ENCODE results near the gene CLMP.
"Not testable (repeated sequence)": the region's sequence is repeated elsewhere in the genome, so short reads cannot be mapped to it uniquely, and the experiment has no call there.

CLMP gene

DNA sequence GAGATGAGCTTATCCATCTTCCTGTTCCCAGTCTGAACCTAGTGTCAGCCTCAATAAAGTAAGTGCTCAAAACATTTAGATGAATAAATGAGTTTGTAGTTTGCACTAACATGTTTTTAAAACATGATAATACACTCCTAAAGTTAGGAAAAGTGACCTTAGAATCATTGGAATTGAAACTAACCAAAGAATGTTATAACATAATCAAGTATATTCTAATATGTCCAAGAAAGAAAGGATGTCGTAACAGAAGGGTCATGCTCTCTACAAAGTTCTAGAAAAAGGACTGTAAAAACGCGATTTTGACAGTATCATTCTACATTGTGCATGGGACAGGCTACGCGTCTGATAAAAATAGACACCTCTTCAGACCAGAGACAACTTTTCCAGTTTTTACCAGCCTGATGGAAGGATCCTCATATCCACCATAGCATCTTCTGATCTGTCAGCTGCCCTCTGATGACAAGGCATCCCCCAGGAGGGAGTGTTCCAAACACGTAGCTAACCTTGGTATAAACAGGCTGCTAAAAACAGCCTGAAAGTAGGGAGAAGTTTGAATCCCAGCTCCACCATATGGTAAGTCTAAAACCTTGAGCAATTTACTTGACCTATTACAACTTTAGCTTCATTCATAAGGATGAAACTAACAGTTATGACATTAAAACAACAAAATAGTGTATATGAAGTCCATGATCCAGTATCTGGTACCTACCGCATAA lies 30.2 kb downstream of the CLMP start:
- DNase-seq = no peak

DNA sequence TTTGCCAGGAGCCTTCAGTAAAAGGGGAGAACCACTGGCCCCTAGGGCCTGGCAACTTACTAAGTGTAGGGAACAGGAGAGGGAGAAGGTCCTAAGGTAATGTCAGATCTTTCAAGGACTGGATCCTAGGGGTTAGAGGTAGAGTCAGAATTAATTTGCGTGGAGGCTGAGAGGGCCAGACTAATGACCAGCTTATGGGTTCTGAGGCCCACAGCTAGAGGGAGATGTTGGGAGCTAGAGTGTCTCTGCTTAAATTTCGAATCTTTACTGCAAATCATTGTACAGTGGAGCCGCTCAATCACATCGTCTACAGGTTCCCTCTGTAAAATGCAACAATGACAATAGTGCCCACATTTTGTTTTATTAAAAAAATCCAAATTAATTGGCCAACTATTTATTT lies 31.4 kb downstream of the CLMP start:
- no peak for DNase-seq

DNA sequence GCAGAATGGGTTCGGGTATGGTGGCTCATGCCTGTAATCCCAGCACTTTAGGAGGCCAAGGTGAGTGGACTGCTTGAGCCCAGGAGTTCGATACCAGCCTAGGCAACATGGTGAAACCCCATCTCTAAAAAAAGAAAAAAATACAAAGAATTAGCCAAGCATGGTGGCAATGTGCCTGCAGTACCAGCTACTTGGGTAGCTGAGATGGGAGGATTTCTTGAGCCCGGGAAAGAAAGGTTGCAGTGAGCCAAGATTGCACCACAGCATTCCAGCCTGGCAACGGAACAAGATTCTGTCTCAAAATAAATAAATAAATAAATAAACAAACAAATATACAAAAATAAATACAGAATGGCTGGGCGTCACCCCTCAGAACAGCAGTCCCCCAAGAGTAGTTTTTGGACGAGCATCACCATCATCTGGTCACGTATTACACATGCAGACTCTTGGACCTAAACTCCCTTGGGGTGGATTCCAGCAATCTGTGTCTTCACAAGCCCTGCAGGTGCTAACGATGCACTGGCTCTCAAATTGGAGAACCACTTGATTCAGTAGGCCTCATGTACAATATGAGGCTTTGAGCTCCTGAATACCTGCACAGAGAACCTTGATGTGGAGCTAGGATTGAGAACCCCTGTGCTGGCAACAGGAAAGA lies 33.5 kb downstream of the CLMP start:
- no peak for DNase-seq

DNA sequence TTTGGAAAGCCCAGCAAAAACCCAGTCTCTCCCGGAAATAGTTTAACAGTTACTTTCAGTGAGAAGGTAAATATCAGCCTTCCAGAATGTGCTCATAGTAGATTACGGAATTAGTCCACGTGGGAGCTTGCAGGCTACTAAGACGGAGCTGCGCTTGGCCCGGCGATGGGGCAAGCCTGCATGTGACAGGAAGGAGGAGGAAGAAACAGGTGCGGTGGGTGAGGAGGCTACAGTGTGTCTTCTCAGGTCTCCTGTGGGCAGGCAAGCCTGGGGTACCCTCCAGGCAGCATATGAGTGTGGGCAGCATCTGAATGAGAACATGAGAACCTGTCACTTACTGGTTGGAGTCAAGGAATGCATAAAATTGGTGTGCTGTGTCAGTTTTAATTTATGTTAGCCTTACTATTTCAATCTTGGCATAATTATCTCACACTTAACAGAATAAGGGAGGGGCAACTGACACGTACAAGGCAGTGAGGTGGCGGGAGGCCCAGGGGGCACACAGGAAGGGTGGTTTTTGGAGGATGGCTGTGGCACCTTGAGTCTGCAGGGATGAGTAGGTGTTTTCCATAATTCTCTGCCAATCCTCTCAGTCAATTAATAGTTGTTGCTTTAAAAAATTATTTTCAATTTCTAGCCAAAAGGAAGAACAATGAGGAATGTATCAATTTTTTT lies 35.7 kb downstream of the CLMP start:
- no peak for DNase-seq

DNA sequence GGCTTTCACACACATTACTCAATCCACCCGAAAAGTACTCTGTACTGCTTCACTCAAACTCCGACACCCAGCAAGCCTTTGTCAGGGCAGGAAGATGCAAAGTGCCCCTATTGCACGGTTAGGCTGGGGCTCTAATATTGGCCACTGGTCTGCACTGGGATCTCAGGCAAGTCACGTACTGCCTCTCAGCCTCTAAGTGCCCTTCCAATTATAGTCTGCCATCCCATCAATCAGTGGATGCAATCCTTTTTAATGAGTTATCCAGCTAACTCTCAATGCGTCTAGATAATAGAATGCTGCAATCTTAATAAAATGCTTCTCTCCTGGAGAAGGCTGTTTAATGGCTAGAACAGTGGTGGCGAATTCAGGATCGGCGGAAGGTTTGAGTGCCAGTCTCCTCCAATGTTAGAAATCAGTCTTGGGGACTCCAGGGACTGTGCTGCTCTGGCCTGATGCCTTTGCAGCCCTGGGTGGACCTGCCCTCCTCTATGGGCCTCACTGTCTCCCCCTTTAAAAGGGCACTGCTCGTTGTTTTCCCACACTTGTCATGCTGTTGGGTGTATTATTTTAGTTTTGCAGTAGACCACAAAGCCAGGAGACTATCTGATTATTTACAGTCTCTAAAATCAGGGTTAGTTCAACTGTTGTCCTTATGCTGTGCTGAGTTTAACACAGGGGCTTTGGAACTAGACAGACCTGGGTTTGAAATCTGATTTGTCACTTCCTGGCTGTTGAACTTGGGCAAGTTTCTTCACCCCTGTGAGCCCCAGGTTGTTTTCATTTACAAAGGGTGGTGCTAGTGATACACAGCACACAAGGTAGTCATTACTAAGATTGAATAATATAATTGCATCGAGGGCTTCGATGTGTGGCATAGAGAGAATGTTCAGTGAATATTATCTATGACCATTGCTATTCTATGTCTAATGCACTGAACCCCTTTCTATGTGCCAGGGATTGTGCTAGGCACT lies 36.7 kb downstream of the CLMP start:
- DNase-seq = no peak

DNA sequence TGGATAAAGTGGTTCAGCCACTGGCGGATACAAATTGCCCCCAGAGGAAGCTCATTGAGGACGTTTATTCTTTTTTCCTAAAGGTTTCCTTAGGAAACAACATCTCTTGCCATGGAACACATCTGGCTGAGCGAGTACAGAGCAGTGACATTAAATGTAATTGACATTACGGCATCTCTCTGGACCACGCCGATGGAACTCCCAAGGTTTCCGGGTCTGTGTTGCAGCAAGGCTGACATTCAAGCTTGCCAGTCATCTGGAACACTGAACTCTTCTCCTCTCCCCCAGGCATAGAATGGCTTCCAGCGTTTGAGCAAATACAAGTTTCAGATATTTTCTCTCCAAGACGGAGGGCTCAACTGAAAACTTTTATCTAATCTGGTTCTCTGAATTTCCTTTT lies 42.1 kb downstream of the CLMP start:
- DNase-seq = no peak

DNA sequence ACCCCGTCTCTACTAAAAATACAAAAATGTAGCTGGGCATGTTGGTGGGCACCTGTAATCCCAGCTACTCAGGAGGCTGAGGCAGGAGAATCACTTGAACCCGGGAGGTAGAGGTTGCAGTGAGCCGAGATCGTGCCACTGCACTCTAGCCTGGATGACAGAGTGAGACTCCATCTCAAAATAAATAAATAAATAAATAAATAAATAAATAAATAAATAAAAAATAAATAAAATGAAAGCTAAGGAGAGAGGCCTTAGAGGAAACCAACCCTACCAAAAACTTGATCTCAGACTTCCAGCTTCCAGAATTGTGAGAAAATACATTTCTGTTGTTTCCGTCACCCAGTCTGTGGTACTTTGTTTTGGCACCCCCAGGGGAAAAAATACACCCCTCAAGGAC lies 42.7 kb downstream of the CLMP start:
- DNase-seq = not testable (repeated sequence)

DNA sequence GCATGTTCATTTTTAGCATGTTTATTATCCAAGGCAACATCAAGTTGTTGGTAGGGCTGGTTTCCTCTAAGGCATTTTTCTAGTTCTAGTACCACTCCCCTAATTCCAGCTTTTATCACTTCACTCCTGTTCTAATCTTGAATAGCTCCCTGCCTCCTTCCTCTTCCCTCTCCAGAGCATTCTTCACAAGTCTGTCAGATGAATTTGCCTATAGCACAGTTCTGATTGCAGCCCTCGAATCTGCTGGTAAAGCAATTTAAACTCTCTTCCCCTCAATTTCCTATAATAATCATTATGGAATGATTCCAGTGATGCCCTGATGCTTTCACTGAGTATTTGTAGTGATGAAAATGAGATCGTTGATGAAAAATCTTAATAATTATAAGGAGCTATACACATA lies 43.3 kb downstream of the CLMP start:
- no peak for DNase-seq

DNA sequence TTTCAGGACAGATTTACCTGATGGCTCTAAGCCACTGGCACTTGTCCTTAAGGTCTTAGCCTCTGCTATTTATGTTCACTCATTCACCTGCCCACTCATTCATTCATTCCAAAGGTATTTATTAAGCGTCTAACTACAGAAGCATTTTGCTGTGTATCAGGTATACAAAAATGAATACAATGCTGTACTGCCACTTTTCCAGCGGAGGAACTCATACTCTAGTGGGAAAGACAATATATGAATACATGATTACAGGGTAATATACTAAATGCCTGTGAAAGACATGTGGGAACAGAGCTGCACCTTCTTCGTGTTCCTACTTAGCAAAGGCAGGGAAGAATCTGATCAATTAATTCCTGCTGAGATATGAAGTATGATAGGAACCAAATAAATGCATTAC lies 43.7 kb downstream of the CLMP start:
- DNase-seq = no peak

DNA sequence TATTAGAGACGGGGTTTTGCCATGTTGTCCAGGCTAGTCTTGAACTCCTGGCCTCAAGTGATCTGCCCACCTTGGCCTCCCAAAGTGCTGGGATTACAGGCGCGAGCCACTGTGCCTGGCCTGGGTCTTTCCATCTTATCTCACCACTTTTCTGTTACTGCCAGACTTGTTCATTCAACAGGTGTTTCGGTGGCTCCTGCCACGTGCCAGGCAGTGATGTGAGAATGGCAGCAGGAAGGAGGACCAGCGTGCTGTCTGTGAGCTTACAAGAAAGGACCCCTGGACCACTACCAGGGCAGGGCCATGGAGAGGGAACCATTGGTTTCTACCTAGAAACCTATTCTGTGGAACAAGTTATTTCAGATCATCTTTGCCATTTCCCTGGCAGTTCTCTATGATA lies 44.2 kb downstream of the CLMP start:
- DNase-seq = no peak

DNA sequence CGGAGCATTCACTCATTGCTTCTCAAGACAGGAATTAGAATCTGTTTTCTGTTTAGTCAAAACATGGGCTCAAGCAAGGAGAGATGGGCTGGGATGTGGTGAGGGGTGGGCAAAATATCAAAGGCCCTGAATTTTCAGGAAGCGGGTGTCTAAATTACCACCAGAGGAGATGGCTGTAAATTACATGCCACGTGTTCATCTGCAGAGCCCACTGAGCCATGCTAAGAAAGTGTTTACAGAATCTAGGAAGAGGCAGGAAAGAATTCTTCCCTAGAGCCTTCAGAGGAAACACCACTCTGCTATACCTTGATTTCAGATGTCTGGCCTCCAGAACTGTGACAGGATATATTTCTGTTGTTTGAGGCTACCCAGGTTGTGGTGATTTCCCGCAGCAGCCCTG lies 46.1 kb downstream of the CLMP start:
- no peak for DNase-seq

DNA sequence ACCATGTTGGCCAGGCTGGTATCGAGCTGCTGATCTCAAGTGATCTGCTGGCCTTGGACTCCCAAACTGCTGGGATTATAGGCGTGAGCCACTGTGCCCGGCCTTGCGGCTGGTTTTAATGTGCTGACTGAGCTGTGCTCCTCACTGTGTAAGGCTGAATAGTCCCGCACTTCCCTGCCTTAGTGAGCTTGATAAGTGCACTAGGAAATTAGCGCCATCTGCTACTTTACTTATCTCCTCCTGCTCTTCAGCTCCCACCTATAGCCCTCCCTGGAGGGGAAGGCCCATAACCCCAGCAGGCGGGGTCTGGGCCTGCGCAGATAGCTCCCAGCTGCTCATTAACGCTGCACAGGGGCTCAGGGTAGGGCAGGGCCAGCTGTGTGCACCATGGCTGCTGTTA lies 49.4 kb downstream of the CLMP start:
- DNase-seq = no peak

DNA sequence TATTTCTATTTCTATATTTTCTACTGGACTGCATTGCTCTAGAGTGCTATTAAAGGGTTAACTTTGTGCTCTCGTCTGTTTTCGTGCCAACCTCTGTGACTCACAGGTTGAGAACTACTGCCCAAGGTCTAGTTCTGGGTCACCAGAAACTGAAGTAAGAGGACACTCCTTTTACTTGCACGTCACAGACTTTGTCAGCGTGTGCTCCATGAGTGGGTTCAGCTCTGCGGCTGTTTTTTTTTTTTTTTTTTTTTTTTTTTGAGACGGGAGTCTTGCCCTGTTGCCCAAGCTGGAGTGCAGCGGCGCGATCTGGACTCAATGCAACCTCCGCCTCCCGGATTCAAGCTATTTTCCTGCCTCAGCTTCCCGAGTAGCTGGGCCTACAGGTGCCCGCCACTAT lies 49.8 kb downstream of the CLMP start:
- no peak for DNase-seq

DNA sequence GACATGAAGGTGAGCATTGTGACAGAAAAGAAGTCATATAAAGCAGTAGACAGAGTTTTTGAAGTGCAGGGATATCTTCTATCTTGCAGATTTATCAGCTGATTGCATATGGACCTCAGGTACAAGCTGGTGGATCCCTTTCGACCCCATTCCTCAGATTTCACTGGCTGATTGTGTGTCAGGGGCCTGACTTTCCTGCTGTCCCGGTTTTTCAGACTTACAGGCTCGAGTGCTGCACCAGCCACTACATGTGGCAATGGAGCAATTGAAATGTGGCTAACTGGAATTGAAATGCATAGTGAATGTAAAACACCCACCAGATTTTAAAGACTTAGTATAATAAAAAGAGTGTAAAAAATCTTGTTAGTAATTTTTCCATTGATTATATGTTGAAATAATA lies 50.3 kb downstream of the CLMP start:
- DNase-seq = no peak

DNA sequence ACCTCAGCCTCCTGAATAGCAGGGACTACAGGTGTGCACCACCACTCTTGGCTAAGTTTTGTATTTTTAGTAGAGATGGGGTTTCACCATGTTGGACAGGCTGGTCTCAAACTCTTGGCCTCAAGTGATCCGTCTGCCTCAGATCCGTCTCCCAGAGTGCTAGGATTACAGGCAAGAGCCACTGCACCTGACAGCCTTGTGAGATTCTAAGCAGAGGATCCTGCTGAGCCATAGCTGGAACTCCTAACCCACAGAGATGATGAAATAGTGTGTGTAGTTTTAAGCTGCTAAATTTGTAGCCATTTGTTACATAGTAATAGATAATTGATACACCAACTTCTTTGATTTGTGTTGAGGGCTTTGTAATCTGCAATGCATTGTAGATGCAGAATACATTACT lies 51.1 kb downstream of the CLMP start:
- DNase-seq = no peak

DNA sequence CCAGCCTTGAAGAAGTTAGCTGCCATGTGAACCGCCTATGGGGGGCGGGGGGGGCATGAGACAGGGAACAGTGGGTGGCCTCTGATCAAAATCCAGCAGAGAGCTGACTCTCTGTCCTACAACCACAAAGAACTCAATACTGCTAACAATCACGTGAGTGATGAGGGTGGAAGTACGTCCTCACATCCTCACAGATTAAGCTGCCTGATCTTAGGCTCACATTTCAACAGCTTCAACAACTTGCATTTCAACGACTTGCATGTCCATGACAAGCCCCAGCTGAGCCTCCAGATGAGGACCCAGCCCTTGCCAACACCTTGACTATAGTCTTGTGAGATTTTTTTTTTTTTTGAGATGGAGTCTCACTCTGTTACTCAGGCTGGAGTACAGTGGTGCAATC lies 51.6 kb downstream of the CLMP start:
- no peak for DNase-seq

DNA sequence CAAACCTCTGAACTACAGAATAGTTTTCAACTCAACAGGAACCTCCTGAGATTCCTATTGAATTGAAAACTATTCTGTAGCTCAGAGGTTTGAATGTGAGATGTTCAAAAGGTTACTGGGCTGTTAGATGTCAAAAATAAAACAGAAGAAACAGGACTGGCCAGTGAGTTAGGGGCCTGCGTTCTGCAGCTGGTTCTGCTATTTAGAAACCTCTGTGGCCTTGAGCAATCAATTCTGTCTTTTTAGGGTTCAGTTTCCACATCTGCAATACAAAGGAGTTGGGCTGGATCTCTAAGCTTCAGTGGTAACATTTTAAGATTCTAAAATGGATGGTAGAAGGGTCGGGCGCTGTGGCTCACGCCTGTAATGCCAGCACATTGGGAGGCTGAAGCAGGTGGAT lies 55.8 kb downstream of the CLMP start:
- DNase-seq = no peak

DNA sequence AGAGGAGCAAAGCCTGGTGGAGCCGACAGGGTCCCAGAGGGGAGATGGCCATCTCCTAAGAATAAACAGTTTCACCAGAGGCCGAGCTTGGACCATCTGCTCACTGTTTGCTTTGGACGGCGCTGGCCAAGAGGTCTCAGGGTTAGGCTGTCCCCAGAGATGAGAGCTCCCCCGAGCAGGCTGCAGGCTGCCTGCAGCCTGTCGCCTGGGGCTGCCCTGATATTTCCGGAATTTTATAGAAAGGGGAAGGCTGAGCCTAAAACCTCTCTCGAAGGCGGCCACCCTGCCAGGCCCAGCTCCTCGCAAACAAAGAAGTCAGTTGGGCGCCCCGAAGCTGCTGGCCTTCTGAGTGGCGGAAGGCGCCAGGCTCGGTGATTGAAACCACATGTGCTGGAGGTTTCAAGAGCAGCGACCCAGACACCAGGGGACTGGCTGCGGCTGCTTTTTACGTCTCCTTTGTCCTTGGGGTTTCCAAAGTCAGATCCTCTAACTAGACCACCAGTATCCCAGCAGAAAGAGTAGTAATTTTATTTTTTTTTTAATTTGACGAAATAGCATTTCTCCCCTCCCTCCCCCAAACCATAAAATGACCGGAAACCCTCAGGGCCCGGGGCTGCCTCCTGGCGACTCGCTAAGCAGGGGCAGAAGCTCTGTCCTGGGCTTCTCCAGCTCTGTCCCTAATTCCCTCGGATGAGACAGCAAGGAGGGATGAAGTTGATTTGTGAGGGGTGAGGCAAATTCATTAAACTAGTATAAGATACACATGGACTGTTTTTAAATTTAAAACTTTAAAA lies 57.4 kb downstream of the CLMP start:
- DNase-seq = peak; percentile 21

DNA sequence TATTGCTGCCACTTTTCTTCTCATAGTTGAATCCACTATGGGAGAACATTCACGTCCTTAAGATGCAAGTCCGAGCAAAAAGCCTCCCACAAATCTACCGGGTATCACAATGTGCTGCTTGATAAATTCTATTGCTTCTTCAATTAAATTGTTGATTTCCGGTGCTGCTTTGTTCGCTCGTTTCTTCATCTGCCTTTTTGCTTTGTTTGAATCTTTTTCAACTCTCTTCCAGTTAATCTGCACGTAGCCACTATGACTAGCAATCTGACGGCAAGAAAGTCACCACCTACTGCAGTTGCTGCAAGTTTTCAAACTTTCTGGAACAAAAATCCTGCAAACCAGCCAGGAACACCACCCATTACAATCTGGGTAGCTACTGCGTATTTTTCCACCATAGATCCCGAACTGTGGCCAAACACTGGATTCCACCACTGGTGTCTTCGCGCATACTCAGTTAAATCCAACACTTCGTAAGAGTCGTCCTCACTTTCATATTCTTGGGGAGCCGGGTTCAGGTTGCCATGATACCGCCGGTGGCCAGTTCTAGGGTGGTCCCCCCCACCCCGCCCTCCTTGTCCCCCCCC lies 59.1 kb downstream of the CLMP start:
- DNase-seq = no peak

DNA sequence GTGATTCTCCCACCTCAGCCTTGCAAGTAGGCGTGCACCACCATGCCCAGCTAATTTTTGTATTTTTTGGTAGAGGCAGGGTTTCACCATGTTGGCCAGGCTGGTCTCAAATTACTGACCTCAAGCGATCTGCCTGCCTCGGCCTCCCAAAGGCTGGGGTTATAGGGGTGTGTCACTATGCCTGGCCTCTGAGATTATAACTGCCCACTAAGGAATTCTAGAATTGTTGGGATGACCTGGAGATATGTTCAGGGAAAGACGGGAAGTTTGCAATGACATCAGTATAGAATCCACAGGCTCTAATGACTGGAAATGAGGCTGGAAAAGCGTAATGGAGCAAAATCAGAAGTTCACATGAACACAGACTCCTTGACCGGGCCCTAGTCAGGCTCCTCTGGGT lies 62.2 kb downstream of the CLMP start:
- no peak for DNase-seq

DNA sequence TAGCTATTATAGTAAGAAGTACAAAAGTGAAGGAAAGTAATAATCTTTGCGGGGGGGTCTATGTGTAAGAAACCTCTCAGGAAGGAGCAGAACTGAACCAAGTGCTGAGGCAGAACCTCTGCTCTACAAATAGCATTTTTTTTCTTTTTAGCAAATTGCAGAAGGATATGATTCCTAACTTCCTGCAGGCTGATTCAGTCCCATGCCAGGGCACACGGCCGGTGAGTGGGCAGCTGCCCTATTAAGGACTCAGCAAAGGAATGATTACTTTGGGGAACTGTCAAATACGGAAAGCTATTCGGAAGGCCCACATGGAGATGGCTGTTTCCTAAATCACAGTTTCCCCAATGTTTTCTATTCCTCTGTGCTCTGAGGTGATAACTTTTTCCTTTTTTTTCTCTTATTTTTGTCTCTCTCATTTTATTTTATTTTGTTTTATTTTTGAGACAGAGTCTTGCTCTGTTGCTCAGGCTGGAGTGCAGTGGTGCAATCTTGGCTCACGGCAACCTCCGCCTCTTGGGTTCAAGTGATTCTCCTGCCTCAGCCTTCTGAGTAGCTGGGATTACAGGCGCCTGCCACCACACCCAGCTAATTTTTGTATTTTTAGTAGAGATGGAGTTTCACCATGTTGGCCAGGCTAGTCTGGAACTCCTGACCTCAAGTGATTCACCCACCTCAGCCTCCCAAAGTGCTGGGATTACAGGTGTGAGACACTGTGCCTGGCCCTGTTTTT lies 62.8 kb downstream of the CLMP start:
- not testable (repeated sequence) for DNase-seq

Data from GDM1 (cell line).